K562 (cell line): Measurements from ENCODE around the gene VGF. TPM values are rescaled to one million over a fixed set of nuclear protein-coding genes. Genes with fewer than 3 reads are reported as not detected.

Experiments
- ARHGAP35 ChIP-seq: fragments of 450-650 bp; IDR thresholded peaks from 2 replicates; pipeline ENCODE4 v1.6.1; 2018; ENCODE audit not compliant: partially characterized antibody
- BCOR ChIP-seq: fragments of 450-650 bp; IDR thresholded peaks from 2 replicates; pipeline ENCODE4 v1.6.1; 2016
- CGGBP1 ChIP-seq: fragments of 250-450 bp; sonication (Bioruptor Pico); IDR thresholded peaks from 2 replicates; pipeline ENCODE4 v1.9.0; 2021; ENCODE audit warnings: mild to moderate bottlenecking
- E2F5 ChIP-seq: sonication (generic); formaldehyde crosslinking; IDR thresholded peaks from 2 replicates; pipeline ENCODE4 v1.8.0; 2022; ENCODE audit warnings: mild to moderate bottlenecking, missing genetic modification reagents
- ELF4 ChIP-seq: fragments of 450-650 bp; formaldehyde crosslinking; IDR thresholded peaks from 2 replicates; pipeline ENCODE4 v1.4.0; 2022; ENCODE audit warnings: missing genetic modification characterization
- EWSR1 ChIP-seq: fragments of 450-650 bp; IDR thresholded peaks from 2 replicates; pipeline ENCODE4 v1.6.1; 2018; ENCODE audit warnings: borderline replicate concordance, mild to moderate bottlenecking, low read depth, moderate library complexity; ENCODE audit not compliant: partially characterized antibody
- LEF1 ChIP-seq: fragments of 450-650 bp; IDR thresholded peaks from 2 replicates; pipeline ENCODE4 v1.6.1; 2016; ENCODE audit warnings: mild to moderate bottlenecking
- NR4A1 ChIP-seq, 2 experiments: fragments of 250-450 bp in 1 of 2; fragments of 450-650 bp in 1 of 2; sonication (Bioruptor Pico) in 1 of 2; IDR thresholded peaks; 2 replicates each; pipeline versions ENCODE4 v1.4.0 to v1.6.1; 2016 to 2020; ENCODE audit warnings: mild to moderate bottlenecking in 2 of 2, missing compliant biosample characterization in 1 of 2, missing genetic modification characterization in 1 of 2, moderate library complexity in 1 of 2
- RHOXF2B ChIP-seq: fragments of 250-450 bp; sonication (Bioruptor Pico); conservative IDR thresholded peaks from 2 replicates; pipeline ENCODE4 v1.5.1; 2021
- THAP12 ChIP-seq: fragments of 250-450 bp; sonication (Bioruptor Pico); IDR thresholded peaks from 2 replicates; pipeline ENCODE4 v1.9.0; 2021; ENCODE audit warnings: mild to moderate bottlenecking, inconsistent platforms
- ZBTB40 ChIP-seq, 2 experiments: fragments of 450-650 bp in 1 of 2; sonication (generic) in 1 of 2; formaldehyde crosslinking in 1 of 2; IDR thresholded peaks; 2 replicates each; pipeline versions ENCODE4 v1.7.1 to v1.9.0; 2016 to 2022; ENCODE audit warnings: inconsistent platforms in 1 of 2, mild to moderate bottlenecking in 1 of 2, missing genetic modification reagents in 1 of 2
- ZFX ChIP-seq: sonication (generic); formaldehyde crosslinking; IDR thresholded peaks from 2 replicates; pipeline ENCODE4 v1.8.0; 2022; ENCODE audit warnings: mild to moderate bottlenecking, missing genetic modification reagents, moderate library complexity
- ZNF124 ChIP-seq: sonication (generic); formaldehyde crosslinking; IDR thresholded peaks from 2 replicates; pipeline ENCODE4 v1.8.1; 2022; ENCODE audit warnings: missing genetic modification reagents
- ZSCAN29 ChIP-seq: fragments of 450-650 bp; IDR thresholded peaks from 2 replicates; pipeline ENCODE4 v1.6.1; 2017
- polyA plus RNA-seq, 8 experiments: library from polyadenylated mRNA; depleted of rRNA in 4 of 8; stranded (reverse) in 5 of 8; unstranded in 3 of 8; fragments of >200 nt; fragmentation: Nextera tagmentation in 2 of 8; fragmentation: Illumina TruSeq in 1 of 8; extraction: Ambion mirVana in 2 of 8; extraction: Trizol in 1 of 8; gene quantifications; 2 replicates each; pipeline versions ENCODE4 v1.2.1 to v1.2.3, GENCODE V29; 2011 to 2014; ENCODE audit warnings: inconsistent platforms in 1 of 8, missing spikeins in 1 of 8
- total RNA-seq, 7 experiments: library from RNA; depleted of rRNA in 6 of 7; stranded (reverse); fragments of >200 nt in 6 of 7; fragmentation: Illumina TruSeq in 2 of 7; extraction: Trizol in 2 of 7; gene quantifications; 2 replicates each; pipeline versions ENCODE4 v1.2.1 to v1.2.3, GENCODE V29; 2011 to 2021; ENCODE audit warnings: low replicate concordance in 1 of 7

VGF gene
- total and polyA plus RNA-seq, 9 of the 15 experiments (the other 6 are each of a cell fraction or from before 2014, with no cell fraction given): 0.03 to 5.7 (median 0.34) TPM

GRCh38 chr7:101121991-101122932 lies 43.1 kb downstream of the VGF start (continued):
- no peak for TF ChIP-seq NR4A1 (CRISPR knock-in tag; IDR thresholded peaks at IDR 0.05)
- 0 out of 2 replicates have a peak, but pooled peaks have one; percentile 1 for TF ChIP-seq NR4A1 (tag; IDR thresholded peaks at IDR 0.05)
- TF ChIP-seq ZNF124 (CRISPR knock-in tag): no peak
- TF ChIP-seq ZSCAN29: no peak
- TF ChIP-seq LEF1: peak; percentile 79; the same call in 1 of the 2 replicates
- TF ChIP-seq E2F5 (CRISPR knock-in tag): no peak
- no peak for TF ChIP-seq CGGBP1 (CRISPR knock-in tag)
- TF ChIP-seq BCOR: no peak
- TF ChIP-seq ZBTB40 (IDR thresholded peaks at IDR 0.05): peak; percentile 47; the same call in 1 of the 2 replicates
- TF ChIP-seq ZBTB40 (CRISPR knock-in tag; IDR thresholded peaks at IDR 0.05): no peak
- TF ChIP-seq THAP12 (CRISPR knock-in tag): no peak
- TF ChIP-seq ZFX: no peak
- 0 out of 2 replicates have a peak, but pooled peaks have one; percentile 48 for TF ChIP-seq RHOXF2B
- TF ChIP-seq ELF4 (CRISPR knock-in tag): peak; percentile 94
- no peak for TF ChIP-seq EWSR1
- TF ChIP-seq ARHGAP35: peak; percentile 25
